ENCODE measurements around the gene OMP. TPM values are rescaled to one million over a fixed set of nuclear protein-coding genes. Genes with fewer than 3 reads are reported as not detected.

OMP gene
- total and polyA plus RNA-seq, 2 of the 13 experiments (the other 11 are each of a cell fraction or from before 2014, with no cell fraction given): not detected

- no peak for TF ChIP-seq ZNF20 (CRISPR knock-in tag; IDR thresholded peaks at IDR 0.05)
- TF ChIP-seq NFAT5 (CRISPR knock-in tag; IDR thresholded peaks at IDR 0.05): no peak
- TF ChIP-seq MEIS2 (CRISPR knock-in tag; IDR thresholded peaks at IDR 0.05): no peak
- TF ChIP-seq STAT6 (CRISPR knock-in tag; IDR thresholded peaks at IDR 0.05; ENCODE audit: borderline replicate concordance): no peak
These were observed 44.6 kb upstream of the OMP start (continued) for GRCh38 chr11:77057938-77058474.

GRCh38 chr11:77058900-77059299 is 43.7 kb upstream of the OMP start:
- in situ Hi-C loops (cut with HindIII; ENCODE audit: extremely low pct_ligation_motif_present, low pct_unique_long_range_greater_than_20kb): no loop called here
- Histone ChIP-seq H3K4me2 (ENCODE audit: low read depth, low read length) (no peak overlapping the region), H3K27me3 (ENCODE audit: control insufficient read depth in 1 of 2, insufficient read depth in 2 of 2, low read length in 2 of 2) (peaks cover 0 to 4% of the 10 kb centered on the region in 2 experiments; a peak in 1 of 5 replicates), H3K4me3 (replicated peaks in 1 of 3; ENCODE audit: insufficient read depth in 1 of 3, low read depth in 2 of 3, low read length in 3 of 3) (no peak overlapping the region), H3K79me2 (ENCODE audit: insufficient read depth, low read length) (no peaks in the 10 kb centered on the region), H3K36me3 (replicated peaks in 1 of 2; ENCODE audit: control insufficient read depth in 1 of 2, insufficient read depth in 2 of 2, low read length in 2 of 2) (no peaks in the 10 kb centered on the region), H3K27ac (ENCODE audit: extremely low read length, insufficient read depth, low read length) (no peak overlapping the region), H2AFZ (ENCODE audit: low read length) (no peak overlapping the region), H3K4me1 (ENCODE audit: insufficient read depth, low read length) (peaks cover 18% of the 10 kb centered on the region), H3K9me3 (ENCODE audit: low read length) (peaks cover 27% of the 10 kb centered on the region), H4K20me1 (ENCODE audit: insufficient read depth, low read length) (no peaks in the 10 kb centered on the region), H3K9ac (ENCODE audit: insufficient read depth, low read depth, low read length) (no peak overlapping the region)
- no peak for FAIRE-seq
- intact Hi-C loops (cut with micrococcal nuclease; ENCODE audit: unreplicated experiment): no loop called here
- CTCF ChIA-PET (ENCODE audit: low intra/inter-chr PET ratio, low total read pairs): no interaction called here
- no peak for ATAC-seq
- no TSS peak for BruUV-seq (replicated peaks)
- no peak for DNase-seq (ENCODE audit: low spot score)
- POLR2A ChIA-PET: no interaction called here
- WGBS (ENCODE audit: low lambda C conversion rate): 37% methylated on average over 2 of the region's 2 CpGs
- TF ChIP-seq ZNF121 (CRISPR knock-in tag; IDR thresholded peaks at IDR 0.05): no peak
- TF ChIP-seq SMAD1 (CRISPR knock-in tag; IDR thresholded peaks at IDR 0.05; ENCODE audit: borderline replicate concordance, low read depth): no peak
- no peak for TF ChIP-seq ZNF672 (CRISPR knock-in tag; IDR thresholded peaks at IDR 0.05)
- TF ChIP-seq MBD4 (IDR thresholded peaks at IDR 0.05; ENCODE audit: borderline replicate concordance, low read length): no peak
- no peak for TF ChIP-seq MEIS2 (CRISPR knock-in tag; IDR thresholded peaks at IDR 0.05)
- TF ChIP-seq RAD51 (IDR thresholded peaks at IDR 0.05; ENCODE audit: borderline replicate concordance): peak; percentile 49; the same call in 1 of the 2 replicates
- TF ChIP-seq ZNF282 (IDR thresholded peaks at IDR 0.05; ENCODE audit: partially characterized antibody): no peak
- TF ChIP-seq ZMAT3 (CRISPR knock-in tag; conservative IDR thresholded peaks at IDR 0.05): no peak
- TF ChIP-seq ZNF251 (CRISPR knock-in tag; IDR thresholded peaks at IDR 0.05): no peak
- TF ChIP-seq MIER2 (CRISPR knock-in tag; IDR thresholded peaks at IDR 0.05): no peak

Data from HepG2 (cell line).